Chondrocyte (in vitro differentiated cells): ENCODE results near the gene ORMDL2. TPM values are rescaled to one million over a fixed set of nuclear protein-coding genes. Genes with fewer than 3 reads are reported as not detected.

Experiments
- DNase-seq: peaks from one replicate; pipeline ENCODE4 v3.0.0; 2021; ENCODE audit warnings: mixed read lengths, low spot score
- H3K27ac Mint-ChIP-seq: one replicate; pipeline ENCODE4 v1.8.0; 2021; ENCODE audit warnings: mild to moderate bottlenecking, moderate library complexity, mixed read lengths; ENCODE audit not compliant: unreplicated experiment
- H3K27me3 Mint-ChIP-seq: 2 replicates; pipeline ENCODE4 v1.8.0; 2021; ENCODE audit warnings: low read depth, mixed read lengths
- H3K36me3 Mint-ChIP-seq: 2 replicates; pipeline ENCODE4 v1.8.0; 2021; ENCODE audit warnings: low read depth, mixed read lengths
- H3K4me1 Mint-ChIP-seq: 2 replicates; pipeline ENCODE4 v1.8.0; 2021; ENCODE audit warnings: low read depth, mild to moderate bottlenecking, mixed read lengths
- H3K4me3 Mint-ChIP-seq: one replicate; pipeline ENCODE4 v1.8.0; 2021; ENCODE audit warnings: mild to moderate bottlenecking, moderate library complexity, mixed read lengths; ENCODE audit not compliant: unreplicated experiment
- H3K9me3 Mint-ChIP-seq: 2 replicates; pipeline ENCODE4 v1.8.0; 2021; ENCODE audit warnings: low read depth, mixed read lengths
- CTCF ChIP-seq: fragments of 200-600 bp; sonication (generic); IDR thresholded peaks from 2 replicates; pipeline ENCODE4 v1.5.0; 2021; ENCODE audit warnings: antibody characterized with exemption, mild to moderate bottlenecking, moderate library complexity
- long read RNA-seq: library from polyadenylated mRNA; stranded (forward); transcript quantifications from one replicate; pipeline ENCODE4 v2.0.0, GENCODE V29; 2021
- total RNA-seq: library from RNA; stranded (reverse); gene quantifications from 3 replicates; pipeline ENCODE4 v1.2.1, GENCODE V29; 2021

Gene ORMDL2
- total RNA-seq: 31.4 to 32.9 TPM (median 32.1 TPM) in 3 replicates
- long read RNA-seq, transcript ORMDL2-201 (4 exons, 2,141 nt): major isoform, 12 of 18 reads
- long read RNA-seq, partial matches to known transcripts: 0 of 18 reads
- long read RNA-seq, other reads (novel, unspliced or antisense): 5 of 18 reads

DNA sequence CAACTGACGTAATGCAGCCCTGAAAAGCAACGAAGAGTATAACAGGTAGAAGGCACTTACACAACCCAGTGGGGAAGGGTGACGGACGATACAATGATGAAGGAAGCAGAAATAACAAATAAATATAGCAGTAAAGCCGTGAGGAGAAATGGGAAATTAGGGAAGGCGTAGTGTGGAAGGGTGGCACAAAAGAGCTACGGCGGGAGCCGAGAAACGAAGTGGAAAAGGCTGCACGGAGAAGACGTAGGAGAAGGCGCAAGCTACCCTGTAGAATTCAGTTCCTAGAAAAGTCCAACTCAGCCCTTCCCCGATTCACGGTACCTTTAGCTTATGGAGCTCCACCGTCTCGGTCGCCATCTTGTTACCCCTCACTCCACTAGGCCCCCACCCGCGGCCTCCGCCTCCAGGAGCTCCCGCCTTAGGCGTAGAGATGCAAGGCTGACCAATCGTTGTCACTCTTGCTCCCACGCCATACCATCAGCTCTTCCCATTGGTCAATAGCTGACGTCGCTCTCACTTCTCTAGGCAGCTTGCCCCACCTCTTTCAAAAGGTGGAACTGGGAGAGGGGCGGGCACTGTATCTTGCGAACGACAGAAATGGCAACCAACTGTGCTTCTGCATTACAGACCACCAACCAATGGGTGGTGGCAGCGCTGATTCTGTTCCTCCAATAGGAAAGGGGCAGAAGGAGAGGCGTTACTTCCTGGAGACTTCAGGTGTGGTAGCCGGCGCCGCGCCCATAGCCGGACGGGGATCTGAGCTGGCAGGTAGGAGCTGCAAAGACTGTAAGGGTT, at the start of gene ORMDL2, which contains the start of gene SARNP:
TSS of gene ORMDL2 (plus strand) at position 697 of the 795 bp plus-strand sequence. CDS start 959 bp downstream, outside the sequence.
TSS of gene SARNP (minus strand) at position 380 of the 795 bp plus-strand sequence. CDS start at position 357, 23 bp downstream.
- H3K36me3 Mint-ChIP-seq: peaks cover 11% of the 10 kb centered on the region
- no peak within 1 kb of the TSS for H3K4me3 Mint-ChIP-seq
- peak; percentile 98 for DNase-seq
- H3K27ac Mint-ChIP-seq: no peak within 1 kb of the TSS
- peak; percentile 9 for TF ChIP-seq CTCF
- H3K4me1 Mint-ChIP-seq: peaks cover 38% of the 10 kb centered on the region
- H3K27me3 Mint-ChIP-seq: no peaks in the 10 kb centered on the region
- no peaks in the 10 kb centered on the region for H3K9me3 Mint-ChIP-seq

DNA sequence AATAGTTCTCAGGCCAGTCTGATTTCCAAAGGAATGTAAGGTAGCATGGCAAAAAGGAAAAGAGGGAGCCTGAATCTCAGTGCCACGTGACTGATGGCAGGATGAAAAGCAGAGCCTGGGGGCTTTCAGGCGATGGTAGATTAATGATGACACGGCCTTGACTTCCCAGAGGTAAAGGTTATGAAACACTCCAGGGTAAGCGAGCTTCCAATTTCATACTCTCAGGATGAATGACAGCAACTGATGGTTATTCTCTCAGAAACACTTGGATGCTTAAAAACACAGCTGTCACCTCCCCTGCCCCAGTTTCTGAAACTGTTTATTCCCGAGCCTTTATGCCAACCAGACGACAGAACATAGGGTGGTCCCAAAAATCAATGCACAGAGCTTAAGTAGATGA, 46.1 kb upstream of the ORMDL2 start:
- Mint-ChIP-seq H3K36me3 (peaks cover 4% of the 10 kb centered on the region), H3K27ac (no peak overlapping the region), H3K4me3 (no peak overlapping the region), H3K27me3 (no peaks in the 10 kb centered on the region), H3K9me3 (no peaks in the 10 kb centered on the region), H3K4me1 (no peaks in the 10 kb centered on the region)
- DNase-seq: no peak
- no peak for TF ChIP-seq CTCF

GRCh38 chr12:55777856-55778255, 40.0 kb upstream of the ORMDL2 start:
- no peaks in the 10 kb centered on the region for H3K9me3 Mint-ChIP-seq
- DNase-seq: no peak
- H3K27me3 Mint-ChIP-seq: no peaks in the 10 kb centered on the region
- peaks cover 12% of the 10 kb centered on the region for H3K36me3 Mint-ChIP-seq
- no peak overlapping the region for H3K27ac Mint-ChIP-seq
- H3K4me1 Mint-ChIP-seq: no peaks in the 10 kb centered on the region
- no peak overlapping the region for H3K4me3 Mint-ChIP-seq
- TF ChIP-seq CTCF: no peak

GRCh38 chr12:55780685-55781084, 37.2 kb upstream of the ORMDL2 start:
- no peak for TF ChIP-seq CTCF
- no peak for DNase-seq

DNA sequence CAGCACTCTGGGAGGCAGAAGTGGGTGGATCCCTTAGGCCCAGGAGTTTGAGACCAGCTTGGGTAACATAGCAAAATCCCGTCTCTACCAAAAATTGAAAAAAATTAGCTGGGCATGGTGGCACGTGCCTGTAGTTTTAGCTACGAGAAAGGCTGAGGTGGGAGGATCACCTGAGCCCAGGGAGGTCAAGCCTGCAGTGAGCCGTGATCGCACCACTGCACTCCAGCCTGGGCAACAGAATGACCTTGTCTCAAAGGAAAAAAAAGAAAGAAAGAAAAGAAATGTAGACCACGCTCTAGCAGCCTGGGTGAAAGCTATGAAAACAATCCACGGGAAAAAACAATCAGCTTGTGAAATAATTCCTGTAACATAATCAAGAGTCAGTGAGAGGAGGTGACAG, 29.3 kb upstream of the ORMDL2 start:
- Mint-ChIP-seq H3K36me3 (peaks cover 34% of the 10 kb centered on the region), H3K9me3 (no peaks in the 10 kb centered on the region), H3K27ac (peak overlapping the region; percentile 19), H3K4me1 (no peaks in the 10 kb centered on the region), H3K4me3 (no peak overlapping the region), H3K27me3 (no peaks in the 10 kb centered on the region)
- TF ChIP-seq CTCF: no peak
- no peak for DNase-seq

More at GRCh38 chr12:55780685-55781084, 37.2 kb upstream of the ORMDL2 start:
- Mint-ChIP-seq H3K4me1 (no peaks in the 10 kb centered on the region), H3K27ac (no peak overlapping the region), H3K4me3 (no peak overlapping the region), H3K9me3 (no peaks in the 10 kb centered on the region), H3K36me3 (peaks cover 16% of the 10 kb centered on the region), H3K27me3 (no peaks in the 10 kb centered on the region)
